Ascending aorta (tissue), 2 donors: ENCODE measurements around the gene NLRP13. TPM values are rescaled to one million over a fixed set of nuclear protein-coding genes. Genes with fewer than 3 reads are reported as not detected.

ENCODE experiments used
- DNase-seq, 2 donors: peaks; one replicate each; pipeline ENCODE4 v3.0.0-alpha.2; 2019; ENCODE audit warnings: low spot score in 2 of 2
- H3K27ac ChIP-seq, 2 donors: fragments of 200-600 bp; sonication (generic); one replicate each; pipeline ENCODE4 v1.5.1; 2016 to 2017; ENCODE audit warnings: mild to moderate bottlenecking in 1 of 2
- H3K27me3 ChIP-seq: fragments of 200-600 bp; sonication (generic); one replicate; pipeline ENCODE4 v1.5.1; 2017
- H3K36me3 ChIP-seq, 2 donors: fragments of 200-600 bp; sonication (generic); one replicate each; pipeline ENCODE4 v1.5.1; 2016
- H3K4me1 ChIP-seq, 2 donors: fragments of 200-600 bp; sonication (generic); one replicate each; pipeline ENCODE4 v1.5.1; 2016 to 2017; ENCODE audit warnings: mild to moderate bottlenecking in 1 of 2
- H3K4me3 ChIP-seq, 2 donors: fragments of 200-600 bp; sonication (generic); one replicate each; pipeline ENCODE4 v1.5.1; 2016 to 2017; ENCODE audit warnings: mild to moderate bottlenecking in 1 of 2
- H3K9me3 ChIP-seq, 2 donors: fragments of 200-600 bp; sonication (generic); one replicate each; pipeline ENCODE4 v1.5.1; 2016
- intact Hi-C: fragments of 100-400 bp; cut with DNase I; formaldehyde crosslinking; loops from one replicate; pipeline ENCODE4 v1.15.1; 2023
- total RNA-seq: library from RNA; depleted of rRNA; stranded (reverse); fragments of >200 nt; gene quantifications from one replicate; pipeline ENCODE4 v1.1.0, GENCODE V29; 2016
- TF ChIP-seq, protein P1 (sequence below), 3 experiments: fragments of 200-600 bp in 2 of 3; fragments of 450-650 bp in 1 of 3; sonication (generic) in 2 of 3; IDR thresholded peaks; one replicate each; pipeline ENCODE4 v1.5.1; 2016 to 2019; ENCODE audit warnings: antibody characterized with exemption in 3 of 3, mild to moderate bottlenecking in 1 of 3, moderate library complexity in 1 of 3

Gene NLRP13
- total RNA-seq, 1 donor from 2014 or later: not detected

DNA sequence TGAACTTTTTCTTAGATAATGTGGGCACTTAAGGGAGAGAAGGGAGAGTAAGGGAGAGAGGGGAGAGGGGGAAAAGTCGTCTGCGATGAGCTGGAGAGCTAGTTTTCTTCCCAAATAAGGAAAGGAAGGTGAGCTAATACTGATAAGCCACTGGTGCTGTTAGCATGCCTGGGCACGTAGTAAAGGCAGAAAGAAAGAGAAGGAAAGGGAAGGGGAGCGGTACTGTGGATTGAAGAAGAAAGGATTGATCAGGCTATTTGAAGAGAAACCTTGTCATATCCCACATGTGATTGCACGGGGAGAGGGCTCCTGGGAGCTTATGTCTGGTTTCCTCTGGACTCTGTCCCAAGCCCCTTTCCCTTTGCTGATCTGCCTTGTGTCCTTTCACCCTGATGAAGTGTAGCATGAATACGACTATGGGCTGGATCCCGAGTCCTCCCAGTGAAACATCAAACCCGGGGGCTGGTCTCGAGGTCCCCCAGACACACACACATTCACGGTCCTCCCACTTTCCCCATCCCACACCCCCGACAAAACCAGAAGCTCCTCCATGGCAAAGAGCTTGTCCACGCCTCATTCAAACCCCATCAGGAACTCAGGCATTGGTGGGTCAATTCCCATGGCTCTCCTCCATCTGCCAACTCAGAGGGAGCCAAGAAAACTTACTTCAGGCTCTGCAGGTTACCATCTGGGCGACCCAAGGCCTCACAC is 30.6 kb downstream of the NLRP13 start:
- Histone ChIP-seq H3K27ac (no peak overlapping the region), H3K9me3 (no peaks in the 10 kb centered on the region), H3K36me3 (no peaks in the 10 kb centered on the region), H3K4me3 (no peak overlapping the region), H3K27me3 (no peaks in the 10 kb centered on the region), H3K4me1 (no peaks in the 10 kb centered on the region)
- TF ChIP-seq, protein P1, sequence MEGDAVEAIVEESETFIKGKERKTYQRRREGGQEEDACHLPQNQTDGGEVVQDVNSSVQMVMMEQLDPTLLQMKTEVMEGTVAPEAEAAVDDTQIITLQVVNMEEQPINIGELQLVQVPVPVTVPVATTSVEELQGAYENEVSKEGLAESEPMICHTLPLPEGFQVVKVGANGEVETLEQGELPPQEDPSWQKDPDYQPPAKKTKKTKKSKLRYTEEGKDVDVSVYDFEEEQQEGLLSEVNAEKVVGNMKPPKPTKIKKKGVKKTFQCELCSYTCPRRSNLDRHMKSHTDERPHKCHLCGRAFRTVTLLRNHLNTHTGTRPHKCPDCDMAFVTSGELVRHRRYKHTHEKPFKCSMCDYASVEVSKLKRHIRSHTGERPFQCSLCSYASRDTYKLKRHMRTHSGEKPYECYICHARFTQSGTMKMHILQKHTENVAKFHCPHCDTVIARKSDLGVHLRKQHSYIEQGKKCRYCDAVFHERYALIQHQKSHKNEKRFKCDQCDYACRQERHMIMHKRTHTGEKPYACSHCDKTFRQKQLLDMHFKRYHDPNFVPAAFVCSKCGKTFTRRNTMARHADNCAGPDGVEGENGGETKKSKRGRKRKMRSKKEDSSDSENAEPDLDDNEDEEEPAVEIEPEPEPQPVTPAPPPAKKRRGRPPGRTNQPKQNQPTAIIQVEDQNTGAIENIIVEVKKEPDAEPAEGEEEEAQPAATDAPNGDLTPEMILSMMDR (IDR thresholded peaks at IDR 0.05): no peak
- intact Hi-C loops: no loop called here
- DNase-seq: no peak

- no peak for DNase-seq
- H3K27ac ChIP-seq: no peak overlapping the region
- H3K4me1 ChIP-seq: no peaks in the 10 kb centered on the region
- no peaks in the 10 kb centered on the region for H3K27me3 ChIP-seq
- H3K4me3 ChIP-seq: no peak overlapping the region
- H3K9me3 ChIP-seq: peaks cover 0 to 3% of the 10 kb centered on the region in 2 donors
- intact Hi-C loops: no loop called here
- H3K36me3 ChIP-seq: no peaks in the 10 kb centered on the region
- TF ChIP-seq, protein P1 (IDR thresholded peaks at IDR 0.05): no peak
Measured at GRCh38 chr19:55898911-55899310, 33.2 kb downstream of the NLRP13 start.

GRCh38 chr19:55882626-55883025 is 49.5 kb downstream of the NLRP13 start:
- Histone ChIP-seq H3K9me3 (no peaks in the 10 kb centered on the region), H3K4me1 (no peaks in the 10 kb centered on the region), H3K4me3 (no peak overlapping the region), H3K27ac (no peak overlapping the region), H3K36me3 (no peaks in the 10 kb centered on the region), H3K27me3 (no peaks in the 10 kb centered on the region)
- TF ChIP-seq, protein P1 (IDR thresholded peaks at IDR 0.05): no peak
- DNase-seq: no peak
- intact Hi-C loops: no loop called here

DNA sequence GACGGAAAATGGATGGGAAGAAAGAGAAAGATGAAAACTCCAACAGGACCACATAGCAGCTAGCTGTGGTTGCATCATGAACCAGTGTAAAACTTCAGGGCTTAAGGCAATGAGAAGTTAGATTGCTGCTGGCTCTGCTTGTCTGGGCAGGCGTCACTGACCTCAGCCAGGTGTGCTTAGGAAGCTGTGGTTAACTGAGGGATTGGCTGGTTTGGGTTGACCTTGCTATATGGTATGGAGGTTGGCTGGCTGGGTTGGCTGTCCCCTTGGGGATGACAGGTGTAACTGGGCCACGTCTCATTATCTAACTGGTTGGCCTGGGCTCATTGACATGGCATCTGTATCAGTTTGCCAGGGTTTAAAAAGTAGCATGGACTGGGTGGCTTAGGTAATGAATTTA is 54.9 kb downstream of the NLRP13 start:
- no peaks in the 10 kb centered on the region for H3K36me3 ChIP-seq
- no peak overlapping the region for H3K4me3 ChIP-seq
- TF ChIP-seq, protein P1 (IDR thresholded peaks at IDR 0.05): no peak
- no peak for DNase-seq
- H3K27me3 ChIP-seq: no peaks in the 10 kb centered on the region
- intact Hi-C loops: no loop called here
- H3K9me3 ChIP-seq: no peaks in the 10 kb centered on the region
- no peaks in the 10 kb centered on the region for H3K4me1 ChIP-seq
- no peak overlapping the region for H3K27ac ChIP-seq

DNA sequence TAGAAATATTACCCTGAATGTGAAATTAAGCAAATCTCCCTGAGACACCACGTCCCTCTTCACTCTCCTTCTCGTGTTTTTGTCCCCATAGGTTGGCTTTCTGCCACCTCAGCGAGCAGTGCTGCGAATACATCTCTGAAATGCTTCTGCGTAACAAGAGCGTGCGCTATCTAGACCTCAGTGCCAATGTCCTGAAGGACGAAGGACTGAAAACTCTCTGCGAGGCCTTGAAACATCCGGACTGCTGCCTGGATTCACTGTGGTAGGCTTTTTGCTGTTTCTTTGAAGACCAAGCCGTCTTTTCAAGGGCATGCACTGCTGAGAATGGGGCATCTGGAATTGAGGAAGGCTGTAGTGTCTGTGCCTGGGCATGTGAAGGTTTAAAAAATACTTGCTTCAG is 61.4 kb downstream of the NLRP13 start:
- TF ChIP-seq, protein P1 (IDR thresholded peaks at IDR 0.05): no peak
- Histone ChIP-seq H3K9me3 (no peaks in the 10 kb centered on the region), H3K27ac (no peak overlapping the region), H3K4me1 (no peaks in the 10 kb centered on the region), H3K27me3 (no peaks in the 10 kb centered on the region), H3K36me3 (no peaks in the 10 kb centered on the region), H3K4me3 (no peak overlapping the region)
- DNase-seq: no peak
- intact Hi-C loops: no loop called here

DNA sequence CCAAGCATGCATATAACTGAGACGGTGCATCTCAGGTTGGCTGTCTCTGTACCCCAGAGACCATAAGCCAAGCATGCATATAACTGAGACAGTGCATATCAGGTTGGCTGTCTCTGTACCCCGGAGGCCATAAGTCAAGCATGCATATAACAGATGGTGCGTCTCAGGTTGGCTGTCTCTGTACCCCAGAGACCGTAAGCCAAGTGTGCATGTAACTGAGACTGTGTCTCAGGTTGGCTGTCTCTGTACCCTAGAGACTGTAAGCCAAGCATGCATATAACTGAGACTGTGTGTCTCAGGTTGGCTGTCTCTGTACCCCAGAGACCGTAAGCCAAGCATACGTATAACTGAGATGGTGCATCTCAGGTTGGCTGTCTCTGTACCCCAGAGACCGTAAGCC is 65.0 kb downstream of the NLRP13 start:
- H3K4me1 ChIP-seq: no peaks in the 10 kb centered on the region
- TF ChIP-seq, protein P1 (IDR thresholded peaks at IDR 0.05): no peak
- H3K4me3 ChIP-seq: no peak overlapping the region
- H3K27ac ChIP-seq: no peak overlapping the region
- no peaks in the 10 kb centered on the region for H3K27me3 ChIP-seq
- no peak for DNase-seq
- no peaks in the 10 kb centered on the region for H3K36me3 ChIP-seq
- intact Hi-C loops: no loop called here
- H3K9me3 ChIP-seq: no peaks in the 10 kb centered on the region
